SK-N-SH (cell line): ENCODE data around the gene LMAN1L. TPM values are rescaled to one million over a fixed set of nuclear protein-coding genes. Genes with fewer than 3 reads are reported as not detected.

ENCODE experiments used
- CTCF ChIA-PET: fragments of 300-600, 350-600 bp; formaldehyde crosslinking; extraction: SDS; loops from one replicate; lab custom pipeline; 2021; lab: Yijun Ruan, JAX
- POLR2A ChIA-PET: fragments of 350-600 bp; sonication (Branson Sonifier 250); formaldehyde crosslinking; extraction: SDS; loops from one replicate; lab custom pipeline; 2020; ENCODE audit warnings: antibody characterized with exemption, inconsistent platforms; lab: Yijun Ruan, JAX
- DNase-seq: peaks from one replicate; pipeline ENCODE4 v3.0.0; 2012
- H2AFZ ChIP-seq: fragments of 200-600 bp; sonication (generic); 2 replicates; pipeline ENCODE4 v1.8.1; 2016; ENCODE audit warnings: antibody characterized with exemption, mild to moderate bottlenecking, low read depth
- H3F3A ChIP-seq: fragments of 200-600 bp; sonication (generic); replicated peaks from 2 replicates; pipeline ENCODE3; 2016; ENCODE audit warnings: antibody characterized with exemption, mild to moderate bottlenecking; ENCODE audit not compliant: insufficient read depth
- H3K27ac ChIP-seq, 2 experiments: fragments of 200-500 bp in 1 of 2; fragments of 200-600 bp in 1 of 2; sonication (Bioruptor generic) in 1 of 2; sonication (generic), shearing (Covaris generic) in 1 of 2; 2 replicates each; pipeline versions ENCODE4 v1.5.1 to v1.6.1; 2014 to 2016; ENCODE audit warnings: low read depth in 2 of 2, inconsistent platforms in 1 of 2, low read length in 1 of 2, mild to moderate bottlenecking in 1 of 2, mixed read lengths in 1 of 2
- H3K27me3 ChIP-seq: fragments of 200-600 bp; sonication (generic), shearing (Covaris generic); 2 replicates; pipeline ENCODE4 v1.6.1; 2016; ENCODE audit warnings: mixed run types; ENCODE audit not compliant: insufficient read depth
- H3K36me3 ChIP-seq, 2 experiments: fragments of 200-500 bp in 1 of 2; fragments of 200-600 bp in 1 of 2; sonication (Bioruptor generic) in 1 of 2; sonication (generic) in 1 of 2; replicated peaks in 1 of 2; 2 replicates each; pipeline versions ENCODE3 to v1.5.1; 2014 to 2016; ENCODE audit warnings: low read length in 1 of 2, mild to moderate bottlenecking in 1 of 2; ENCODE audit not compliant: insufficient read depth in 2 of 2, control insufficient read depth in 1 of 2
- H3K4me1 ChIP-seq, 2 experiments: fragments of 200-500 bp in 1 of 2; fragments of 200-600 bp in 1 of 2; sonication (Bioruptor generic) in 1 of 2; sonication (generic), shearing (Covaris generic) in 1 of 2; 2 replicates each; pipeline versions ENCODE4 v1.5.1 to v1.6.1; 2014 to 2016; ENCODE audit warnings: low read depth in 1 of 2, low read length in 1 of 2, mixed run types in 1 of 2; ENCODE audit not compliant: insufficient read depth in 2 of 2, control insufficient read depth in 1 of 2
- H3K4me2 ChIP-seq: fragments of 200-600 bp; sonication (generic), shearing (Covaris generic); 2 replicates; pipeline ENCODE4 v1.6.1; 2017; ENCODE audit warnings: mixed run types
- H3K4me3 ChIP-seq, 2 experiments: fragments of 200-500 bp in 1 of 2; fragments of 200-600 bp in 1 of 2; sonication (Bioruptor generic) in 1 of 2; sonication (generic), shearing (Covaris generic) in 1 of 2; 2 replicates each; pipeline versions ENCODE4 v1.5.1 to v1.8.1; 2014 to 2016; ENCODE audit warnings: low read depth in 2 of 2, inconsistent platforms in 1 of 2, low read length in 1 of 2, mild to moderate bottlenecking in 1 of 2, mixed read lengths in 1 of 2, moderate library complexity in 1 of 2
- H3K79me2 ChIP-seq: fragments of 200-600 bp; sonication (generic); 2 replicates; pipeline ENCODE4 v1.8.1; 2017; ENCODE audit warnings: mild to moderate bottlenecking; ENCODE audit not compliant: insufficient read depth
- H3K9ac ChIP-seq: fragments of 200-600 bp; sonication (generic); 2 replicates; pipeline ENCODE4 v1.6.1; 2017; ENCODE audit warnings: mixed run types
- H3K9me2 ChIP-seq: fragments of 200-600 bp; sonication (generic); 2 replicates; pipeline ENCODE4 v1.6.1; 2017; ENCODE audit warnings: mixed run types
- H3K9me3 ChIP-seq: fragments of 200-600 bp; sonication (generic); 2 replicates; pipeline ENCODE4 v1.6.1; 2017; ENCODE audit warnings: mixed run types, mild to moderate bottlenecking, moderate library complexity
- H4K20me1 ChIP-seq: fragments of 200-600 bp; sonication (generic); 2 replicates; pipeline ENCODE4 v1.6.1; 2017; ENCODE audit warnings: mild to moderate bottlenecking, mixed run types; ENCODE audit not compliant: insufficient read depth
- EZH2phosphoT487 ChIP-seq: fragments of 200-600 bp; sonication (generic); IDR thresholded peaks from 2 replicates; pipeline ENCODE4 v1.6.1; 2017; ENCODE audit warnings: low read depth, mixed run types, mild to moderate bottlenecking, antibody characterized with exemption, moderate library complexity, borderline replicate concordance
- FOXM1 ChIP-seq: IDR thresholded peaks from 2 replicates; pipeline ENCODE4 v1.4.0; 2012; ENCODE audit warnings: low read depth, mild to moderate bottlenecking
- GABPA ChIP-seq: IDR thresholded peaks from 2 replicates; pipeline ENCODE4 v1.4.0; 2012; ENCODE audit warnings: low read depth, mild to moderate bottlenecking
- MEF2A ChIP-seq: IDR thresholded peaks from 2 replicates; pipeline ENCODE4 v1.4.0; 2012; ENCODE audit warnings: low read depth, borderline replicate concordance
- MXI1 ChIP-seq: IDR thresholded peaks from 2 replicates; pipeline ENCODE4 v1.6.1; 2012; ENCODE audit warnings: mild to moderate bottlenecking, low read depth, low read length, improper control_type of control experiment
- POLR2AphosphoS5 ChIP-seq: IDR thresholded peaks from 2 replicates; pipeline ENCODE4 v1.6.1; 2012; ENCODE audit warnings: low read depth, low read length
- RCOR1 ChIP-seq: fragments of 150-350 bp; IDR thresholded peaks from 2 replicates; pipeline ENCODE4 v1.6.1; 2017; ENCODE audit warnings: antibody characterized with exemption, low read length
- REST ChIP-seq: IDR thresholded peaks from 2 replicates; pipeline ENCODE4 v1.6.1; 2012; ENCODE audit warnings: mild to moderate bottlenecking, low read depth, low read length, moderate library complexity
- SIN3A ChIP-seq: IDR thresholded peaks from 2 replicates; pipeline ENCODE4 v1.6.1; 2012; ENCODE audit warnings: low read depth, mild to moderate bottlenecking, low read length, moderate library complexity, borderline replicate concordance
- TAF1 ChIP-seq: IDR thresholded peaks from 2 replicates; pipeline ENCODE4 v1.6.1; 2012; ENCODE audit warnings: low read depth, mild to moderate bottlenecking, low read length, moderate library complexity, borderline replicate concordance
- TCF12 ChIP-seq: IDR thresholded peaks from 2 replicates; pipeline ENCODE4 v1.4.0; 2012
- USF1 ChIP-seq: IDR thresholded peaks from 2 replicates; pipeline ENCODE4 v1.4.0; 2012; ENCODE audit warnings: low read depth, borderline replicate concordance
- YY1 ChIP-seq: IDR thresholded peaks from 2 replicates; pipeline ENCODE4 v1.4.0; 2012; ENCODE audit warnings: low read depth, mild to moderate bottlenecking
- WGBS: methylation state at CpG from one replicate; pipeline ENCODE4 v1.1.6; 2017; ENCODE audit warnings: low lambda C conversion rate; 5-methylcytosine and 5-hydroxymethylcytosine counted together
- polyA plus RNA-seq, 3 experiments: library from polyadenylated mRNA; depleted of rRNA; stranded (reverse); fragments of >200 nt; gene quantifications; 2 replicates each; pipeline ENCODE4 v1.2.3, GENCODE V29; 2012
- TF ChIP-seq, protein P1 (sequence below): IDR thresholded peaks from 2 replicates; pipeline ENCODE4 v1.4.0; 2012; ENCODE audit warnings: low read depth
- TF ChIP-seq, protein P2 (sequence below): fragments of 150-350 bp; IDR thresholded peaks from 2 replicates; pipeline ENCODE4 v1.6.1; 2017; ENCODE audit warnings: antibody characterized with exemption, low read length, low read depth, borderline replicate concordance

The LMAN1L gene
- polyA plus RNA-seq, 1 of the 3 experiments (the other 2 are of a cell fraction) = 0.02 TPM

DNA sequence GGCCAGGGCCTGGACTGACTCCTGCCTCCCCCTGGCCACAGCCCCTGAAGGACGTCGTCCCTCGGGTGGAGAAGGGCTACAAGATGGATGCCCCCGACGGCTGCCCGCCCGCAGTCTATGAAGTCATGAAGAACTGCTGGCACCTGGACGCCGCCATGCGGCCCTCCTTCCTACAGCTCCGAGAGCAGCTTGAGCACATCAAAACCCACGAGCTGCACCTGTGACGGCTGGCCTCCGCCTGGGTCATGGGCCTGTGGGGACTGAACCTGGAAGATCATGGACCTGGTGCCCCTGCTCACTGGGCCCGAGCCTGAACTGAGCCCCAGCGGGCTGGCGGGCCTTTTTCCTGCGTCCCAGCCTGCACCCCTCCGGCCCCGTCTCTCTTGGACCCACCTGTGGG lies 10.3 kb upstream of the LMAN1L start:
- Histone ChIP-seq H3K9me2 (no peaks in the 10 kb centered on the region), H3K4me1 (no peaks in the 10 kb centered on the region)
- no peak for TF ChIP-seq TAF1
- TF ChIP-seq YY1 = no peak
- TF ChIP-seq MXI1 = no peak
- TF ChIP-seq, protein P1, sequence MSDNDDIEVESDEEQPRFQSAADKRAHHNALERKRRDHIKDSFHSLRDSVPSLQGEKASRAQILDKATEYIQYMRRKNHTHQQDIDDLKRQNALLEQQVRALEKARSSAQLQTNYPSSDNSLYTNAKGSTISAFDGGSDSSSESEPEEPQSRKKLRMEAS = no peak
- TF ChIP-seq MEF2A = no peak
- TF ChIP-seq TCF12 = no peak
- TF ChIP-seq FOXM1 = no peak
- TF ChIP-seq USF1 = no peak
- TF ChIP-seq RCOR1 = no peak
- TF ChIP-seq, protein P2, sequence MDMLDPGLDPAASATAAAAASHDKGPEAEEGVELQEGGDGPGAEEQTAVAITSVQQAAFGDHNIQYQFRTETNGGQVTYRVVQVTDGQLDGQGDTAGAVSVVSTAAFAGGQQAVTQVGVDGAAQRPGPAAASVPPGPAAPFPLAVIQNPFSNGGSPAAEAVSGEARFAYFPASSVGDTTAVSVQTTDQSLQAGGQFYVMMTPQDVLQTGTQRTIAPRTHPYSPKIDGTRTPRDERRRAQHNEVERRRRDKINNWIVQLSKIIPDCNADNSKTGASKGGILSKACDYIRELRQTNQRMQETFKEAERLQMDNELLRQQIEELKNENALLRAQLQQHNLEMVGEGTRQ = no peak
- TF ChIP-seq GABPA = no peak
- TF ChIP-seq POLR2AphosphoS5 = no peak
- TF ChIP-seq REST = no peak
- no peak for TF ChIP-seq SIN3A
- TF ChIP-seq EZH2phosphoT487 = no peak
- TF ChIP-seq, all 33 proteins: peak for 0
- ChIA-PET CTCF (interaction anchor here (1.0 to 1.1 kb wide), 2 partner anchors 9 to 10 kb away, joined by 3 read pairs; no protein-coding TSS in a partner anchor), POLR2A (no interaction called here)
- Histone ChIP-seq H3K27me3 (no peaks in the 10 kb centered on the region), H4K20me1 (peaks cover 29% of the 10 kb centered on the region), H3F3A (no peaks in the 10 kb centered on the region), H2AFZ (no peak overlapping the region), H3K4me3 (no peak overlapping the region), H3K36me3 (peaks cover 0 to 55% of the 10 kb centered on the region in 2 experiments), H3K9me3 (no peaks in the 10 kb centered on the region), H3K27ac (no peak overlapping the region), H3K79me2 (peaks cover 6% of the 10 kb centered on the region; the same call in 1 of the 2 replicates), H3K9ac (no peak overlapping the region), H3K4me2 (no peak overlapping the region)
- 97% methylated on average over 6 of the region's 20 CpGs for WGBS
- DNase-seq = no peak
